Measurements from ENCODE around the gene TIMP3. TPM values are rescaled to one million over a fixed set of nuclear protein-coding genes. Genes with fewer than 3 reads are reported as not detected.

TIMP3 gene
- total RNA-seq, 4 donors from 2014 or later = 148 to 295 (median 170) TPM

DNA sequence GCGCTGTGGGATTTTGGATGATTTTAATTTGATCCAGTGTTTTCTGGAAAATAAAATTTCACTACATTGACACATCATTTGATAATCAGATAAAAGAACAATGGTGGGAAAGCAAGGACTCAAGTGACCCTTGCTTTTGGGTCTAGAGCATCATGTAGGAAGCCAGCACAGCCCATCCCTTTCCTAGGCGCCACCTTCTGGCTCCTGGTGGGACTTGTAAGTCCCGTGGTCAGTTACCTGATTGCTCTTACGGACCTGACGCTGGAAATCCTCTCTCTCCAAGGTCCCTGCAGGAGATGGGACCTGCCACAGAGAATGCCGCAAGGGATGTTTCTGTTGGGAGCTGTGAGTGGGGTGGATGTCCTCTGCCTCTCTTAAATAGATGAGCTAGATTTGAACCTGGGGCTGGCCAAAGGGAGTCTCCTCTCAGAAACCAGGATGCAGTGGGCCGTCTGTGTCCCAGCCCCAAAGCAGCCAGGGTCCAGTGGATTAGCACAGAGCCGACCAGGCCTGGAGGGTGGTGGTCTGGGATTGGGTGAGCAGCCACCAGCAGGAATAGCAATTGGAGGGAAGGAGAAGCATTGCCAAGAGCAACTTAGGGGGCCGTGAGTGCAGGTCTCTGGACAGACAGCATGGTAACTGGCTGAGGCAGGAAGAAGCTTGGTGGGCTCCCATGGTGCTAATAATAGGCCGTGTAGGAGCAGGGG is 21.7 kb downstream of the TIMP3 start:
- Histone ChIP-seq H3K4me1 (peaks cover 62% of the 10 kb centered on the region), H3K27me3 (no peaks in the 10 kb centered on the region), H3K4me3 (no peak overlapping the region), H3K36me3 (peaks cover 3% of the 10 kb centered on the region), H3K27ac (no peak overlapping the region), H3K9me3 (no peaks in the 10 kb centered on the region)
- peak in 1 of 2 donors; percentile 54 for DNase-seq (ENCODE audit: low spot score in 2 of 2)
- TF ChIP-seq POLR2AphosphoS5 (IDR thresholded peaks at IDR 0.05) = no peak
- TF ChIP-seq EP300 (IDR thresholded peaks at IDR 0.05) = no peak
- TF ChIP-seq, protein P1, sequence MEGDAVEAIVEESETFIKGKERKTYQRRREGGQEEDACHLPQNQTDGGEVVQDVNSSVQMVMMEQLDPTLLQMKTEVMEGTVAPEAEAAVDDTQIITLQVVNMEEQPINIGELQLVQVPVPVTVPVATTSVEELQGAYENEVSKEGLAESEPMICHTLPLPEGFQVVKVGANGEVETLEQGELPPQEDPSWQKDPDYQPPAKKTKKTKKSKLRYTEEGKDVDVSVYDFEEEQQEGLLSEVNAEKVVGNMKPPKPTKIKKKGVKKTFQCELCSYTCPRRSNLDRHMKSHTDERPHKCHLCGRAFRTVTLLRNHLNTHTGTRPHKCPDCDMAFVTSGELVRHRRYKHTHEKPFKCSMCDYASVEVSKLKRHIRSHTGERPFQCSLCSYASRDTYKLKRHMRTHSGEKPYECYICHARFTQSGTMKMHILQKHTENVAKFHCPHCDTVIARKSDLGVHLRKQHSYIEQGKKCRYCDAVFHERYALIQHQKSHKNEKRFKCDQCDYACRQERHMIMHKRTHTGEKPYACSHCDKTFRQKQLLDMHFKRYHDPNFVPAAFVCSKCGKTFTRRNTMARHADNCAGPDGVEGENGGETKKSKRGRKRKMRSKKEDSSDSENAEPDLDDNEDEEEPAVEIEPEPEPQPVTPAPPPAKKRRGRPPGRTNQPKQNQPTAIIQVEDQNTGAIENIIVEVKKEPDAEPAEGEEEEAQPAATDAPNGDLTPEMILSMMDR (IDR thresholded peaks at IDR 0.05) = no peak
- TF ChIP-seq POLR2A (IDR thresholded peaks at IDR 0.05) = no peak
- WGBS = 86% methylated on average over 10 of the region's 10 CpGs

DNA sequence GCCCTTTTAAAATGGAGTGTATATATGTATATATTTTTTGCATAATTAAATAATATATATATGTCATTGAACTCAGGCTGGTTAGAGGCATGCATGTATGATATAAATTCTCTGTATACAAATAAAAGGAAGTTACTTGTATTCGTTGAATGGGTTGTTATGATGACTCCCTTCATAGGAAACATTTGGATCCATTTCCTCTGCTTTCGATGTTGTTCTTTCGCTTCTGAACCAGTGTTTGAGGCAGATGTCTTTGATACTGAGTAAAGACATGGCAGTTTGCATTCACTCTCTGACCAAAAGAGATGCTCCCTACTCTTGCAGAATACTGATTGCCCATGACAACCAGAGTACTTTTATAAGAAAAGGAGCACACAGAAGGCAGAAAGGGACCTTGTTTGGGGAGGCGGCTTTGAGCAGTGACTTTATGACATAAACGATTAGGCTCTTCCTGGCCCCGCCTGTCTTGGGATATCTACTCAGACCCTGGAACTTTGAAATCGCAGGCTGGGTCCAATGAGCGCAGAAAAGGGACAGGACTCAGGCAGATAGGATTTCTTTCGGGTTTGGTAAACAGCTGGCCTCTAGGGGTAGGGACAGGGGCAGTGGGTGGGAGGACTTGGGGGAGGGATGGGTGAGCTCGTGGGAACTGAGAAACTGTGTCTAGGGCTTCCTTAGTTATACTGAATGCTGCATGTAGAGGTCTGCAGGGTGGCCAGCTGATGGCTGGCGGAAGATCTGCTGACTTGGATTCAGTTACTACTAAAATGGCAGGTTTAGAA is 23.2 kb downstream of the TIMP3 start:
- peak in 1 of 2 donors; percentile 30 for DNase-seq (ENCODE audit: low spot score in 2 of 2)
- 76% methylated on average over 11 of the region's 11 CpGs for WGBS
- Histone ChIP-seq H3K9me3 (no peaks in the 10 kb centered on the region), H3K27me3 (no peaks in the 10 kb centered on the region), H3K4me1 (peaks cover 60% of the 10 kb centered on the region), H3K4me3 (no peak overlapping the region), H3K27ac (no peak overlapping the region), H3K36me3 (no peaks in the 10 kb centered on the region)
- TF ChIP-seq, protein P1 (IDR thresholded peaks at IDR 0.05) = no peak
- TF ChIP-seq POLR2AphosphoS5 (IDR thresholded peaks at IDR 0.05) (no peak), POLR2A (IDR thresholded peaks at IDR 0.05) (no peak), EP300 (IDR thresholded peaks at IDR 0.05) (no peak)

DNA sequence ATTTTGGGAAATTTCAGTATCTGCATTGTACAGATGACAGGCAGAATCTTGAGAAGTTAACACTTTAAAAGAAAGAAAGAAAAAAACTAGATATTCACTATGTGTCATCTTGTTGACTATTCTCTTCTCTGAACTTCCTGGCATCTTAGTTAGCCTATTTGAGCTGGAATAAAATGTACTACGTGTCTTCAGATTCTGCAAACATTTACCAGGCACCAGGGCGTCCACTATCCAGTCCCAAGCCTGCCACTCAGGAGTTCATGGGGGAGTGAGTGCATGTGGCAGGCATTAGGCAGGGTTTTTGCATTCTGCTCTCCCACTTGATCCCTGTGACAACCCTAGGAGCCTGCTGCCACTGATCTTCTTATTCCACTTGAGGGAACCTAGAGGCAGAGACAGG is 25.0 kb downstream of the TIMP3 start:
- H3K36me3 ChIP-seq = peaks cover 4% of the 10 kb centered on the region
- peaks cover 56% of the 10 kb centered on the region for H3K4me1 ChIP-seq
- no peaks in the 10 kb centered on the region for H3K27me3 ChIP-seq
- no peak overlapping the region for H3K4me3 ChIP-seq
- DNase-seq (ENCODE audit: low spot score in 2 of 2) = peak in 1 of 2 donors; percentile 41
- 50% methylated on average over 2 of the region's 2 CpGs for WGBS
- H3K9me3 ChIP-seq = no peaks in the 10 kb centered on the region
- TF ChIP-seq POLR2A (IDR thresholded peaks at IDR 0.05) (no peak), POLR2AphosphoS5 (IDR thresholded peaks at IDR 0.05) (no peak), EP300 (IDR thresholded peaks at IDR 0.05) (no peak)
- TF ChIP-seq, protein P1 (IDR thresholded peaks at IDR 0.05) = no peak
- no peak overlapping the region for H3K27ac ChIP-seq

DNA sequence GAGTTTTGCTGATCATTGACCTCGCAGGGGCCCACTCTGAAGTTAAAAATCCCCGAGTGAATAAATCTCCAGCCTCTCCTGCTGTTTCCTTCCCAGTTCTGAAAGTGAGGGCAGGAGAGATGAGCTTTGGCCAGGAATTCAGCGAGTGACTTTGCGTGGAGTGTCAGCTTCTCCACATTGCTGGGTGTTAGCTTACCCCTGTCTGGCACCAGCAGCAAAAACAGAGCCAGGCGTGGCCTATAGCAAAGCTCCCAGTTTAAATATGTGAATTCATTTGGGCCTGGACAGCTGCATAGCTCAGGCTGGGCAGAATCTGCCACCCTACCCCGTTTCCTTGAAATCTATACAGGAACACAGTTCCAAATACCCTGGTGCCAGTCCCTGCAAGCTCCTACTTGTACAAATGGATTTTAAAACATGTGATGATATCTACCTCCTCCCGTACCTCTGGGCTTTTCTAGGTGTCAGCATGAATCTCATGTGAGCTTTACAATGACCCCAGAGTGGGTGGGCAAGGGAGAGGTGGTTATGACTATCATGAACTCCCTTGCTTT is 25.6 kb downstream of the TIMP3 start:
- Histone ChIP-seq H3K9me3 (no peaks in the 10 kb centered on the region), H3K4me3 (no peak overlapping the region), H3K27me3 (no peaks in the 10 kb centered on the region), H3K27ac (no peak overlapping the region), H3K4me1 (peaks cover 60% of the 10 kb centered on the region), H3K36me3 (peaks cover 4% of the 10 kb centered on the region)
- 48% methylated on average over 6 of the region's 7 CpGs for WGBS
- TF ChIP-seq POLR2A (IDR thresholded peaks at IDR 0.05) = no peak
- TF ChIP-seq POLR2AphosphoS5 (IDR thresholded peaks at IDR 0.05) = no peak
- no peak for TF ChIP-seq EP300 (IDR thresholded peaks at IDR 0.05)
- TF ChIP-seq, protein P1 (IDR thresholded peaks at IDR 0.05) = no peak
- DNase-seq (ENCODE audit: low spot score in 2 of 2) = peak in 1 of 2 donors; percentile 36

DNA sequence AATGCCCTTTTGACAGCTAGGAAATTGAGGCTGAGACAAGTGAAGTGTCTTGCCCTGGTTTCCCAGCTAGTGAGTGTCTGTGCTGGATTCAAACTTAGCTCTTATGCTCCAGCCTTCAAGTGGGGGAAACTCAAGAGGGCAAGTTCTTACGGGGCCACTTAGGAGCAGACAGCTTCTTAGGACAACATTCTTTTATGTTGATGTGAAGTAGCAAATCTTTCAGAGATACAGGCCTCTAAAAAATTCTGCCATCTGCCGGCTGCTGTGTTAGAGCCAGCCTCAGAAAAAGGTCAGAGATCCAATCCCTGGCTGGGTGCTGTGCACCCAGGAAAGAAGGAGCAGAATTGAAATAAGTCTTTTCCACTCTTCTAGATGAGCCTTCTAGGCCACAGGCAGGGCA is 26.6 kb downstream of the TIMP3 start:
- Histone ChIP-seq H3K9me3 (no peaks in the 10 kb centered on the region), H3K27me3 (no peaks in the 10 kb centered on the region), H3K4me1 (peaks cover 60% of the 10 kb centered on the region), H3K27ac (peak overlapping the region; percentile 37), H3K36me3 (peaks cover 4% of the 10 kb centered on the region), H3K4me3 (no peak overlapping the region)
- WGBS = 54% methylated on average over 2 of the region's 2 CpGs
- DNase-seq (ENCODE audit: low spot score in 2 of 2) = peak in 1 of 2 donors; percentile 17
- TF ChIP-seq POLR2AphosphoS5 (IDR thresholded peaks at IDR 0.05) (no peak), EP300 (IDR thresholded peaks at IDR 0.05) (no peak), POLR2A (IDR thresholded peaks at IDR 0.05) (no peak)
- TF ChIP-seq, protein P1 (IDR thresholded peaks at IDR 0.05) = no peak
